Neural progenitor cell (in vitro differentiated cells): Measurements from ENCODE around the gene PFKM. TPM values are rescaled to one million over a fixed set of nuclear protein-coding genes. Genes with fewer than 3 reads are reported as not detected.

Experiments used
- DNase-seq: peaks from one replicate; pipeline ENCODE4 v3.0.0-alpha.2; 2016; ENCODE audit warnings: low spot score
- H2AFZ ChIP-seq: fragments of 200-600 bp; sonication (generic); replicated peaks from 2 replicates; pipeline ENCODE4 v1.6.1; 2016; ENCODE audit warnings: antibody characterized with exemption
- H3F3A ChIP-seq: fragments of 200-600 bp; sonication (generic); 2 replicates; pipeline ENCODE4 v1.6.1; 2016; ENCODE audit warnings: antibody characterized with exemption, low read depth
- H3K27ac ChIP-seq: fragments of 200-600 bp; sonication (generic); 2 replicates; pipeline ENCODE4 v1.5.1; 2016; ENCODE audit warnings: mild to moderate bottlenecking
- H3K27me3 ChIP-seq: fragments of 200-600 bp; sonication (generic); 2 replicates; pipeline ENCODE4 v1.6.1; 2016; ENCODE audit warnings: mild to moderate bottlenecking, moderate library complexity
- H3K36me3 ChIP-seq: fragments of 200-600 bp; sonication (generic); 2 replicates; pipeline ENCODE4 v1.5.1; 2016
- H3K4me1 ChIP-seq: fragments of 200-600 bp; sonication (generic); 2 replicates; pipeline ENCODE4 v1.6.1; 2016; ENCODE audit warnings: mixed run types
- H3K4me2 ChIP-seq: fragments of 200-600 bp; sonication (generic); 2 replicates; pipeline ENCODE4 v1.6.1; 2016
- H3K4me3 ChIP-seq: fragments of 200-600 bp; sonication (generic); 2 replicates; pipeline ENCODE4 v1.5.1; 2016
- H3K79me2 ChIP-seq: fragments of 200-600 bp; sonication (generic); 2 replicates; pipeline ENCODE4 v1.6.1; 2016; ENCODE audit warnings: low read depth
- H3K9ac ChIP-seq: fragments of 200-600 bp; sonication (generic); 2 replicates; pipeline ENCODE4 v1.6.1; 2016
- H3K9me3 ChIP-seq: fragments of 200-600 bp; sonication (generic); 2 replicates; pipeline ENCODE4 v1.5.1; 2016; ENCODE audit warnings: low read depth
- H4K20me1 ChIP-seq: fragments of 200-600 bp; sonication (generic); 2 replicates; pipeline ENCODE4 v1.6.1; 2016; ENCODE audit warnings: low read depth
- H3K27ac Mint-ChIP-seq: 3 replicates; pipeline ENCODE4 v1.8.0; 2021; ENCODE audit warnings: mixed read lengths
- H3K27me3 Mint-ChIP-seq: 2 replicates; pipeline ENCODE4 v1.8.0; 2022; ENCODE audit warnings: low read depth, mild to moderate bottlenecking, inconsistent platforms, moderate library complexity, mixed read lengths; ENCODE audit not compliant: insufficient read depth
- H3K36me3 Mint-ChIP-seq: 3 replicates; pipeline ENCODE4 v1.8.0; 2021; ENCODE audit warnings: mixed read lengths
- H3K4me1 Mint-ChIP-seq: 3 replicates; pipeline ENCODE4 v1.8.0; 2021; ENCODE audit warnings: mixed read lengths
- H3K4me3 Mint-ChIP-seq: 3 replicates; pipeline ENCODE4 v1.8.0; 2021; ENCODE audit warnings: mild to moderate bottlenecking, moderate library complexity, mixed read lengths
- H3K9me3 Mint-ChIP-seq: 3 replicates; pipeline ENCODE4 v1.8.0; 2020; ENCODE audit warnings: mixed read lengths
- CTCF ChIP-seq: fragments of 200-600 bp; sonication (generic); IDR thresholded peaks from 2 replicates; pipeline ENCODE4 v1.5.1; 2017; ENCODE audit warnings: antibody characterized with exemption, mild to moderate bottlenecking
- EZH2 ChIP-seq: fragments of 200-600 bp; sonication (generic); IDR thresholded peaks from 2 replicates; pipeline ENCODE4 v1.6.1; 2017; ENCODE audit warnings: antibody characterized with exemption, mild to moderate bottlenecking, moderate library complexity
- EZH2phosphoT487 ChIP-seq: fragments of 200-600 bp; sonication (generic); IDR thresholded peaks from 2 replicates; pipeline ENCODE4 v1.6.1; 2017; ENCODE audit warnings: antibody characterized with exemption
- total RNA-seq: library from RNA; depleted of rRNA; stranded (reverse); fragments of >200 nt; gene quantifications from 2 replicates; pipeline ENCODE4 v1.2.3, GENCODE V29; 2015; ENCODE audit warnings: low replicate concordance

Gene PFKM
- total RNA-seq, 1 donor from 2014 or later: 128 TPM

DNA sequence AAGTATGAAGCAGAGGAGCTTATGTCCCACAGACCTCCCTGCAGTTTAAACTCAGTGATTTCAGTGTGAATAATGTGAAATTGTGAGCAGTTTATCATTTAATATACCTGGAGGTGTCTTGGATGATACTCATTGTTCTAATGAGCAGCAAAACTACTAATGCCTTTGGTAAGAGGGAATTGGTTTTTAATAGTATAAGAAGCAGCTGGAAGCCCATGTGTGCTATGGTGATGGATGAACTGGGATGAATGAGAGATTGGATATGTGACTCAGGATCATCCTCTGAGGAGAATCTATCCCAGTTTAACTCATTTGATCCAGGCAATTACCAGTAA lies 57.2 kb downstream of the PFKM start:
- Histone ChIP-seq H3K4me3 (no peak overlapping the region), H4K20me1 (no peaks in the 10 kb centered on the region), H3K27me3 (peaks cover 21% of the 10 kb centered on the region), H3K79me2 (no peaks in the 10 kb centered on the region), H3K27ac (no peak overlapping the region), H3K36me3 (no peaks in the 10 kb centered on the region), H2AFZ (peak overlapping the region; percentile 89), H3F3A (no peaks in the 10 kb centered on the region), H3K4me1 (peaks cover 26% of the 10 kb centered on the region), H3K9me3 (no peaks in the 10 kb centered on the region), H3K4me2 (peak overlapping the region; percentile 40), H3K9ac (no peak overlapping the region)
- Mint-ChIP-seq H3K36me3 (no peaks in the 10 kb centered on the region), H3K4me1 (peaks cover 27% of the 10 kb centered on the region), H3K27ac (no peak overlapping the region), H3K27me3 (peaks cover 2% of the 10 kb centered on the region), H3K4me3 (no peak overlapping the region), H3K9me3 (no peaks in the 10 kb centered on the region)
- DNase-seq: no peak
- no peak for TF ChIP-seq EZH2
- no peak for TF ChIP-seq CTCF
- no peak for TF ChIP-seq EZH2phosphoT487

GRCh38 chr12:48177982-48178381 lies 58.8 kb downstream of the PFKM start:
- Histone ChIP-seq H3K27me3 (peaks cover 35% of the 10 kb centered on the region), H3F3A (peaks cover 12% of the 10 kb centered on the region), H3K9ac (no peak overlapping the region), H3K27ac (no peak overlapping the region), H3K79me2 (no peaks in the 10 kb centered on the region), H3K36me3 (no peaks in the 10 kb centered on the region), H3K4me1 (peaks cover 31% of the 10 kb centered on the region), H2AFZ (no peak overlapping the region), H3K9me3 (no peaks in the 10 kb centered on the region), H4K20me1 (no peaks in the 10 kb centered on the region), H3K4me3 (no peak overlapping the region), H3K4me2 (no peak overlapping the region)
- Mint-ChIP-seq H3K4me3 (no peak overlapping the region), H3K27ac (no peak overlapping the region), H3K36me3 (no peaks in the 10 kb centered on the region), H3K27me3 (peaks cover 4% of the 10 kb centered on the region), H3K9me3 (no peaks in the 10 kb centered on the region), H3K4me1 (peaks cover 37% of the 10 kb centered on the region)
- no peak for DNase-seq
- no peak for TF ChIP-seq EZH2phosphoT487
- no peak for TF ChIP-seq CTCF
- no peak for TF ChIP-seq EZH2

GRCh38 chr12:48179466-48179865 lies 60.3 kb downstream of the PFKM start:
- no peak overlapping the region for H3K4me3 ChIP-seq
- no peak overlapping the region for H2AFZ ChIP-seq
- no peaks in the 10 kb centered on the region for H4K20me1 ChIP-seq
- no peak overlapping the region for H3K4me2 ChIP-seq
- H3K9ac ChIP-seq: no peak overlapping the region
- Mint-ChIP-seq H3K4me1 (peaks cover 37% of the 10 kb centered on the region), H3K27me3 (peaks cover 4% of the 10 kb centered on the region), H3K27ac (no peak overlapping the region), H3K9me3 (no peaks in the 10 kb centered on the region), H3K4me3 (no peak overlapping the region), H3K36me3 (no peaks in the 10 kb centered on the region)
- DNase-seq: no peak
- no peak for TF ChIP-seq EZH2
- TF ChIP-seq CTCF: no peak
- no peak for TF ChIP-seq EZH2phosphoT487
- H3K79me2 ChIP-seq: no peaks in the 10 kb centered on the region
- peaks cover 48% of the 10 kb centered on the region for H3K27me3 ChIP-seq
- H3K27ac ChIP-seq: no peak overlapping the region
- H3K4me1 ChIP-seq: peaks cover 36% of the 10 kb centered on the region
- H3F3A ChIP-seq: peaks cover 16% of the 10 kb centered on the region
- H3K9me3 ChIP-seq: no peaks in the 10 kb centered on the region
- no peaks in the 10 kb centered on the region for H3K36me3 ChIP-seq

GRCh38 chr12:48180424-48180823 lies 61.3 kb downstream of the PFKM start:
- no peak for DNase-seq
- Histone ChIP-seq H3K4me3 (no peak overlapping the region), H2AFZ (no peak overlapping the region), H3K27ac (no peak overlapping the region), H3F3A (peaks cover 26% of the 10 kb centered on the region), H3K4me2 (no peak overlapping the region), H3K4me1 (peaks cover 41% of the 10 kb centered on the region), H3K36me3 (no peaks in the 10 kb centered on the region), H3K9ac (no peak overlapping the region), H3K9me3 (no peaks in the 10 kb centered on the region), H3K79me2 (no peaks in the 10 kb centered on the region), H4K20me1 (no peaks in the 10 kb centered on the region), H3K27me3 (peaks cover 57% of the 10 kb centered on the region)
- TF ChIP-seq EZH2phosphoT487: no peak
- TF ChIP-seq EZH2: no peak
- no peak for TF ChIP-seq CTCF
- peaks cover 8% of the 10 kb centered on the region for H3K27me3 Mint-ChIP-seq
- H3K27ac Mint-ChIP-seq: no peak overlapping the region
- H3K4me3 Mint-ChIP-seq: no peak overlapping the region
- no peaks in the 10 kb centered on the region for H3K9me3 Mint-ChIP-seq
- no peaks in the 10 kb centered on the region for H3K36me3 Mint-ChIP-seq
- peaks cover 42% of the 10 kb centered on the region for H3K4me1 Mint-ChIP-seq
